ENCODE data around the gene TMPRSS11A. TPM values are rescaled to one million over a fixed set of nuclear protein-coding genes. Genes with fewer than 3 reads are reported as not detected.

TMPRSS11A gene
- total RNA-seq, 2 experiments from 2014 or later: not detected

GRCh38 chr4:67928546-67928945, 34.7 kb downstream of the TMPRSS11A start:
- CTCF ChIA-PET (ENCODE audit: unreplicated experiment): no interaction called here
- POLR2A ChIA-PET: interaction anchor here (1.2 to 1.4 kb wide), 2 partner anchors 16 to 227 kb away, joined by 3 to 4 read pairs; partner anchors contain the start of gene UBA6
- H3K27ac ChIP-seq (ENCODE audit: low read depth, low read length, poor library complexity, severe bottlenecking): no peak overlapping the region

DNA sequence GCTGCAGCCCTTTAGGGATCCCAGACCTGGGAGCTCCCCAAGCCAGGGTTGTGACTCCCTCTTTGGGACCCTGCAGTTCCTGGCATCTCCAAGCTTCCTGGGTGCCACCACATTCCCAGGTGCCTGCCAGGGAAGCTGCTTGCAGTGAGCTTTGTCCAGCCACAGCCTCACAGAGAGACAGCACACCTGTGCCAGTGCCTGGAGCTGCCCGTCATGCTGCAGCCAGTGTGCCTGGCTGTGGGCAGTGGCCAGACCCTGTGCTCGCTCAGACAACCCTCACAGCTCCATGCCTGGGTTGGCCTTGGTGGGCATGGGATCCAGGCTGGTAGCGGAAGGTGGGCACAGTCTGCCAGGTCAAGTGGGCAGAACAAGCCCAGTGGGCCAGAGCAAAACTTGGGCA, 36.0 kb downstream of the TMPRSS11A start:
- Histone ChIP-seq H3K4me1 (ENCODE audit: insufficient read depth, low read length, poor library complexity, severe bottlenecking) (no peaks in the 10 kb centered on the region), H3K4me2 (ENCODE audit: low read length) (no peak overlapping the region), H3K4me3 (ENCODE audit: low read depth, low read length, poor library complexity, severe bottlenecking) (no peak overlapping the region), H3K36me3 (ENCODE audit: insufficient read depth, low read length) (no peaks in the 10 kb centered on the region), H2AFZ (ENCODE audit: low read length) (no peak overlapping the region), H4K20me1 (ENCODE audit: insufficient read depth, low read length) (no peaks in the 10 kb centered on the region), H3K9me3 (ENCODE audit: low read length) (no peaks in the 10 kb centered on the region), H3K79me2 (ENCODE audit: insufficient read depth, low read depth, low read length) (no peaks in the 10 kb centered on the region), H3K27ac (ENCODE audit: low read depth, low read length, poor library complexity, severe bottlenecking) (no peak overlapping the region), H3K9me2 (ENCODE audit: insufficient read depth, low read length) (no peaks in the 10 kb centered on the region)
- DNase-seq (ENCODE audit: low spot score): no peak
- no peak for TF ChIP-seq EZH2phosphoT487 (IDR thresholded peaks at IDR 0.05; ENCODE audit: borderline replicate concordance, low read depth, low read length)
- TF ChIP-seq CTCF (conservative IDR thresholded peaks at IDR 0.05; ENCODE audit: low read length): no peak
- POLR2A ChIA-PET: no interaction called here
- intact Hi-C loops (cut with micrococcal nuclease; ENCODE audit: unreplicated experiment): no loop called here
- no TSS peak for BruUV-seq (replicated peaks)
- CTCF ChIA-PET (ENCODE audit: unreplicated experiment): no interaction called here

More at GRCh38 chr4:67928546-67928945, 34.7 kb downstream of the TMPRSS11A start:
- Histone ChIP-seq H3K4me1 (ENCODE audit: insufficient read depth, low read length, poor library complexity, severe bottlenecking) (no peaks in the 10 kb centered on the region), H3K36me3 (ENCODE audit: insufficient read depth, low read length) (no peaks in the 10 kb centered on the region), H3K79me2 (ENCODE audit: insufficient read depth, low read depth, low read length) (no peaks in the 10 kb centered on the region), H3K4me2 (ENCODE audit: low read length) (no peak overlapping the region), H3K4me3 (ENCODE audit: low read depth, low read length, poor library complexity, severe bottlenecking) (no peak overlapping the region), H4K20me1 (ENCODE audit: insufficient read depth, low read length) (no peaks in the 10 kb centered on the region), H2AFZ (ENCODE audit: low read length) (no peak overlapping the region), H3K9me2 (ENCODE audit: insufficient read depth, low read length) (no peaks in the 10 kb centered on the region), H3K9me3 (ENCODE audit: low read length) (no peaks in the 10 kb centered on the region)
- TF ChIP-seq CTCF (conservative IDR thresholded peaks at IDR 0.05; ENCODE audit: low read length): no peak
- TF ChIP-seq EZH2phosphoT487 (IDR thresholded peaks at IDR 0.05; ENCODE audit: borderline replicate concordance, low read depth, low read length): no peak
- BruUV-seq (replicated peaks): no TSS peak
- DNase-seq (ENCODE audit: low spot score): no peak
- intact Hi-C loops (cut with micrococcal nuclease; ENCODE audit: unreplicated experiment): no loop called here

- POLR2A ChIA-PET: interaction anchor here (2.0 kb wide), 1 partner anchor 11 kb away, joined by 5 read pairs; no protein-coding TSS in a partner anchor
Measured at GRCh38 chr4:67926485-67926884, 36.8 kb downstream of the TMPRSS11A start.

More at GRCh38 chr4:67926485-67926884, 36.8 kb downstream of the TMPRSS11A start:
- no TSS peak for BruUV-seq (replicated peaks)
- no peak overlapping the region for H3K27ac ChIP-seq (ENCODE audit: low read depth, low read length, poor library complexity, severe bottlenecking)
- CTCF ChIA-PET (ENCODE audit: unreplicated experiment): no interaction called here
- H3K36me3 ChIP-seq (ENCODE audit: insufficient read depth, low read length): no peaks in the 10 kb centered on the region
- no peak for DNase-seq (ENCODE audit: low spot score)
- H3K4me3 ChIP-seq (ENCODE audit: low read depth, low read length, poor library complexity, severe bottlenecking): no peak overlapping the region
- intact Hi-C loops (cut with micrococcal nuclease; ENCODE audit: unreplicated experiment): no loop called here
- H3K79me2 ChIP-seq (ENCODE audit: insufficient read depth, low read depth, low read length): no peaks in the 10 kb centered on the region
- H4K20me1 ChIP-seq (ENCODE audit: insufficient read depth, low read length): no peaks in the 10 kb centered on the region
- TF ChIP-seq CTCF (conservative IDR thresholded peaks at IDR 0.05; ENCODE audit: low read length): no peak
- TF ChIP-seq EZH2phosphoT487 (IDR thresholded peaks at IDR 0.05; ENCODE audit: borderline replicate concordance, low read depth, low read length): no peak
- H3K4me2 ChIP-seq (ENCODE audit: low read length): no peak overlapping the region
- H2AFZ ChIP-seq (ENCODE audit: low read length): no peak overlapping the region
- no peaks in the 10 kb centered on the region for H3K9me3 ChIP-seq (ENCODE audit: low read length)
- H3K9me2 ChIP-seq (ENCODE audit: insufficient read depth, low read length): no peaks in the 10 kb centered on the region
- no peaks in the 10 kb centered on the region for H3K4me1 ChIP-seq (ENCODE audit: insufficient read depth, low read length, poor library complexity, severe bottlenecking)

Measured in OCI-LY7 (cell line).